Fibroblast of skin of back (primary cell): ENCODE results near the gene DNAH1.
"Not testable (repeated sequence)": the region's sequence is repeated elsewhere in the genome, so short reads cannot be mapped to it uniquely, and the experiment has no call there.

ENCODE experiments used
- DNase-seq: peaks from one replicate; pipeline ENCODE4 v3.0.0-alpha.2; 2013

DNAH1 gene

DNA sequence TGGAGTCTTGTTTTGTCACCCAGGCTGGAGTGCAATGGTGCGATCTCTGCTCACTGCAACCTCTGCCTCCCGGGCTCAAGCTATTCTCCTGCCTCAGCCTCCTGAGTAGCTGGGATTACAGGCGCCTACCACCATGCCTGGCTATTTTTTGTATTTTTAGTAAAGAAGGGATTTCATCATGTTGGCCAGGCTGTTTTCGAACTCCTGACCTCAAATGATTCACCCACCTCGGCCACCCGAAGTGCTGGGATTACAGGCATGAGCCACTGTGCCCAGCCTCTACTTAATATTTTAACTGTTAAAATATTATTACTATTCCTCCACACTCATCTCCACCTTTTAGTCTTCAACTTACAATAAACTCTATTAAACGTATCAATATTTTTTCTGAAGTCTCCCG, 22.0 kb downstream of the DNAH1 start:
- DNase-seq, result not testable (repeated sequence)

DNA sequence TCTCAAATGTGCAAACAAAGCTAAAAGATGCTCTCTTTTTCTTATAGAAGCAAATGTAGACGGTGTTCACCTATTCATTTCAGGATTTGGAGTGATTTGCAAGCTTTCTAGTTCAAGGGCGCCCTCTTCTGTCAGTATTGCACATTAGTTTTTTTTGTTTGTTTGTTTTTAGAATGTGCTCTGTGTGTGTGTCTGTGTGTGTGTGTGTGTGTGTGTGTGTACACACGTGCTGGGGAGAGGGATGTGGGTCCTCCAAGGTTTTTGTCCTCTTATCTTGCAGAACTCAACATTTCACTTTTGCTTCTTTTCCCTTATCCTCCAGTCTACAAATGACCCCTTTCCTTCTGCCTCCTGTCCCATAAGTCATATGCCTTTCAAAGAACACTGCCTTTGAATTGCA, 23.5 kb downstream of the DNAH1 start:
- peak; percentile 80 for DNase-seq

DNA sequence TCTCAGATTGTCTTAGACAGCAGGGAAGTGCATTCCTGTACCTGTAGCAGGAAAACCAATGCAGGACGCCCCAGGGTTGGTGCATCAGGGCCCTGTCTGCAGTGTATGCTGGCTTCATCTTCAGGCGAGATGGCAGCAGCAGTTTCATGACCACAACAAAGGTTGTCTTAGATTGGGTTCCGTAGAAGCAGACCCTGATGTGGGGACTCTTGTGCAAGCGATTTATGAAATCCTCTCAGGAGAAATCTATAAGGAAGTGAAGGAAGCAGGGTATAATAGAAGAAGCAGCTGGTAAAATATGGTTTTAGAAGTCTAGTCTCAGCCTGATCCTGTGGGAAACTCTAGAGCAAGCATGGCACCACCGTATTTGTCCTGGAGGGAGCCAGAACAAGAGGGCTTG, 25.0 kb downstream of the DNAH1 start:
- DNase-seq, result no peak

DNA sequence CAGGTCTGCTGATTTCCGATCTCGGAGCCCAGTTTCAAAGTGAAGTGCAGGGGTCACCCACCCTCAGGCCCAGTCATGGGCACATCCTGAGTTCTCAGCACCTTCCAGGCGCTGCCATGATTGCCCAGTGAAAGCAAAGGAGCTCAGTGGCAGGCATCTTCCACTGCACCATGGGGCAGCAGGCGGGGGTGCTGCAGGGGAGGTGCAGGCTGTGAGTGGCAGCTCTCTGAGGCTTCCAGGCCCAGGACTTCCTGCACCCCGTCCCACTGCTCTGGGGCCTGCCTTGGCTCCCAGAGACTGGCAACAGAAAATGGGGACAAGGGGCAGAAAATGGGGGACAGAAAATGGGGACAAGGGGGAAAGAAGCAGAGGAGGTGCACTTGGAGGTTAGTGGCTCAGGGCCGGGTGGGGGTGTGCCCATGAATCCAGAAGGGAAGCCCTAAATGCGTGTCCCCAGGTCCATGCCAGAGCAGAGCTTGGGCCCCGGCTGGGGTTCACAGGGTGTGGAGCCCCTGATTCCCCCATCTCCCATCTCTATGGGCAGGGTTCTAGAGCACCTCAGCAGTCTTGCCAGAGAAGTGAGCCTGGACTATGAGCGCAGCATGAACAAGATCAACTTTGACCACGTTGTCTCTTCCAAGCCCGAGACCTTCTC, 28.0 kb downstream of the DNAH1 start:
- DNase-seq, result no peak

DNA sequence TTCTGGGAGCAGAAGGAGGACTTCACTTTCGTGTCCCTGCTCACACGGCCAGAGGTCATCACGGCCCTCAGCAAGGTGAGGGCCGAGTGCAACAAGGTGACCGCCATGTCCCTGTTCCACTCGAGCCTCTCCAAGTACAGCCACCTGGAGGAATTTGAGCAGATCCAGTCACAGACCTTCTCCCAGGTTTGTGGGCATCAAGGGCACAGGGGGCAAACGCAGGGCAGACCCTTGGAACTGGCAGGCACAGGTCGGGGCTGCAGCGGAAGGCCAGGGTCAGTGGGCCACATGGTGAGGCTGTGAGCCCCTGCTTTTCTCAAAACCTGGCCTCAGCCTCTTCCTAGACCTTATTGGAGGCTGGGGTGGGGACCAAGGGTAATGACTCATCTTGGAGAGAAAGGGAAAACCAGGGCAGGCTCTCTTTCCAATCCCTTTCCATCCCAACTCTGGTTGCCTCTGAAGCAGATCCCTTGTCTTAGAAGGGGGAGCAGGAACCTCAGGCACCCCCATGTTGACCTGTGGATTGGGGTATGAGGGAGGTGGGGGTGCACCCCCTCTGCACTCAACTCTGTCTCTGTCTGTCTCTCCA, 29.5 kb downstream of the DNAH1 start:
- DNase-seq, result peak; percentile 30

DNA sequence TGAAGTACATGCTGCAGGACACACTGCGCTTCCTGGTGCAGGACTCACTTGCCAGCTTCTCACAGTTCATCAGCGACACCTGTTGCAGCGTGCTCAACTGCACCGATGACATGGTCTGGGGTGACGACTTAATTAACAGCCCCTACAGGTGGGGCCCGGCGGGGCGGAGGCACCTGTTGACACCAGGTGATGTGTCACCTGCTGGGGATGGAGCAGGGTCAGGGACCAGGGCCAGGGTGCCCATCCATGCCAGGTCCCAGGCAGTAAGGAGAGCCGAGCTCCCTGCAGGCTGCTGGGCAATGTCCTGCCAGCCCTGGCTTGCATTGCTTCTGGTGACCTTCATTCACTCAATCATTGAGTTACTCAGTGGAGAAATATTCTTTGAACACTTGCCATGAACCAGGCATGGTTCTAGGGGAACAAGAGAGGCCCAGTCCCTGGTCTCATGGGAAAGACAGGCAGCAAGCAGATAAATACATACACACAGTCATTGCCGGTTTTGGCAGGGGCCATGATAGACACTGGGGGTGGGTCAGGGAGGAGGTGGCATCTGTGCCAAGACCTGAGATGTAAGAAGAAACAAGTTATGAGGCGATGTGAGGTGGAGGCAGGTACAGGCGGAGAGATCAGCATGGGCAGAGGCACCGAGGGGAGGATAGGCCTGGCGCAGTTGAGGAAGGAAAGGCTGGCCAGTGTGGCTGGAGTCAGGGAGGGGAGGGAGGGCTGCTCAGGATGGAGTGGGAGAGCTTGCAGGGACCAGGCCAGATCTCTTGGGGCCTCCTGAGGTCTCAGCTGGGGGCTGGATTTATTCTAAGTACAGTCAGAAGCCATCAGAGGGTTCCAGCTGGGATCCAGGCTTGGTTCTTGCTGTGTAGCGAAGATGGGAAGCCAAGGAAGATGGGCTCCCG, 30.8 kb downstream of the DNAH1 start:
- DNase-seq, result peak; percentile 73

DNA sequence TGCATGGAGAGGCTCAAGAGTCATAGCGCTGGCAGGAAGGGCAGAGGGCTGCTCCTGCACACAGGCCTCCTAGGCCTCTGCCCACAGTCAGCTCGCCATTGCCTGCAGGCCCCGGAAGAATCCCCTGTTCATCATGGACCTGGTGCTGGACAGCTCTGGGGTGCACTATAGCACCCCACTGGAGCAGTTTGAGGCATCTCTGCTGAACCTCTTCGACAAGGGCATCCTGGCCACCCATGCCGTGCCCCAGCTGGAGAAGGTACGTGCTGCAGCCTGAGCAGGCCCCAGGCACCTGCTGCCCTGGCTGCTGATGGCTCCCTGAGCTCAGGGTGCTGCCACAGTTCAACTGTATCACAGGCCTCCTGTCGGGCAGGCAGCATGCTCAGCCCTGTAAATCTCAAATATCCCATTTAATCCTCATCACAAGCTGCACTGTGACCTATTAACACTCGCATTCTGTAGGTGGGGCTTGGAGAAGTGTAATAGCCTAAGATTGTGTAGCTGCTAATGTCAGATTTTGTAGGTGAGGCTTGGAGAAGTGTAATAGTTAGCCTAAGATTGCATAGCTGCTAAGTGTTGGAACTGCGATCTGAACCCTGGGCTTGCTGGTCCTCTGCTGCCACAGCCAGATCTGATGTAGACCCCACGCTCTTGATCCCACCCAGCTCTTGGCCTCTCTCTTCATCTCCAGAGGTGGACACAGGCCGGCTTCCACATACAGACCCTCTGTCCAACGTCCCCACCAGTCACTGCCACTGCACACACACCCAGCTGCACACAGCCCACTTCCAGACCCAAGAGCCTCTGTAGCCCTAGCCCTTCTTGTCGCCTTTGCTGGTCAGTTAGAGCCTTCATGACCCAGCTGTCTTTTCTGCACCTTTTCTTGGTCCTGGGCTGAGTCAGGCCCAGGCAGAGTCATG, 31.9 kb downstream of the DNAH1 start:
- DNase-seq, result no peak

DNA sequence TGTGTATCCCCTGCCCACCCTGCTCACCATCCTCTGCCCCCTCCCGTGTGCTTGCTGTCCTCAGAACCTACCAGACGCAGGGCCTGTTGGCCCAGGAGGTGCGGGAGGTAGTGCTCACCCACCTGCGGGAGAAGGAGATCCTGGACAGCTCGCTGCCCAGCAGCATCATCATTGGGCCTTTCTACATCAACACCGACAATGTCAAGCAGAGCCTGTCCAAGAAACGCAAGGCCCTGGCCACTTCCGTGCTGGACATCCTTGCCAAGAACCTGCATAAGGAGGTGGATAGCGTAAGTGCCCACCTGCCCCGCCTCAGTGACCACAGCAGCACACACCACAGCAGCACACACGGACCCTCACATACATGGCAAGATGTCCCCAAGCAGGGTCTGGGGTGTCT, 33.0 kb downstream of the DNAH1 start:
- DNase-seq, result no peak

DNA sequence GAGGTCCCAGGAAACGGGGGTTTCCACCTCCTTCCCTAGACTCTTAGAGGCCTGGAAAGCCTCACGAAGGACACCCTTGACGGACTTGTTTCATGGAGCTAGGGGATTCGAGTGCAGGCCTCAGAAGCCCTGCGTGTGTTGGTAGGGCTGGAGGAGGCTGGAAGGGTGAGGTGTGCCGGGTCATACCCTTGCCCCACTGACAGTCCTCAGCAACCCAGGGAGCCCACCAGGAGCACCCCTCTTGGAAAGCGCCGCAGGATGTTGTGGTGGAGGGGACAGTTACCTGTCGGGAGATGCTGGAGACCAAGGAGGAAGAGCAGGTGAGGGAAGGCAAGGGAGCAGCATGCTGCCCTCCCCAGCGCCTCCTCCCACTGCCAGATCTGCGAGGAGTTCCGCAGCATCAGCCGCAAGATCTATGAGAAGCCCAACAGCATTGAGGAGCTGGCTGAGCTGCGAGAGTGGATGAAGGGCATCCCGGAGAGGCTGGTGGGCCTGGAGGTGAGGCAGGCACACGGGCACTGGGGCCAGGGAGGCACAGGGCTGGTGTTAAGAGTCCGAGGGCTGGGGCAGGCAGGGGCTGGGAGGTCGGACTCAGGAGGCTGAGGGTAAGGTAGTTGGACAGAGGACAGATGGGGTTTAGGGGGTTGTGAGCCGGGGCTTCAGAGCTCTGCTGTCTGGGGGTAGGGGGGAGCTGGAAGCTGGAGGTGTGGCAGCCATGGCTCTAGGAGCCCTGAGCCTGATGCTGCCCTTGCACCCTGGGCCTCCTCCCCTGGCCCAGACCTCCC, 33.7 kb downstream of the DNAH1 start:
- no peak for DNase-seq

DNA sequence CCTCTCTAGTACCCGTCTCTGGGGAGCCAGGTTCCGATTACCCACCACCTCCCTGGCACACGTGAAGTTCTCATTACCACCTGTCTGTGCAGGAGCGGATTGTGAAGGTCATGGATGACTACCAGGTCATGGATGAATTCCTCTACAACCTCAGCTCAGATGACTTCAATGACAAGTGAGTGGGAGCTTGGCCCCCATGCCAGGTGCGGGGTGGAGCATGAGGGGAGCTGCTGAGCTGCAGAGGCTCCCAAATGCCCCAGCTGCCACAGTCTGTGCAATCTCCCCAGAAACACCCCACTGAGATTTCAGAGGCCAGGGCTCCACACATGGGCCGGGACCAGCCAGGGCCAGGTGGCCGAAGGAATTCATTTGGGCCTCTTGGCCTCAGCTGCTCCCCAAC, 34.3 kb downstream of the DNAH1 start:
- DNase-seq, result no peak

DNA sequence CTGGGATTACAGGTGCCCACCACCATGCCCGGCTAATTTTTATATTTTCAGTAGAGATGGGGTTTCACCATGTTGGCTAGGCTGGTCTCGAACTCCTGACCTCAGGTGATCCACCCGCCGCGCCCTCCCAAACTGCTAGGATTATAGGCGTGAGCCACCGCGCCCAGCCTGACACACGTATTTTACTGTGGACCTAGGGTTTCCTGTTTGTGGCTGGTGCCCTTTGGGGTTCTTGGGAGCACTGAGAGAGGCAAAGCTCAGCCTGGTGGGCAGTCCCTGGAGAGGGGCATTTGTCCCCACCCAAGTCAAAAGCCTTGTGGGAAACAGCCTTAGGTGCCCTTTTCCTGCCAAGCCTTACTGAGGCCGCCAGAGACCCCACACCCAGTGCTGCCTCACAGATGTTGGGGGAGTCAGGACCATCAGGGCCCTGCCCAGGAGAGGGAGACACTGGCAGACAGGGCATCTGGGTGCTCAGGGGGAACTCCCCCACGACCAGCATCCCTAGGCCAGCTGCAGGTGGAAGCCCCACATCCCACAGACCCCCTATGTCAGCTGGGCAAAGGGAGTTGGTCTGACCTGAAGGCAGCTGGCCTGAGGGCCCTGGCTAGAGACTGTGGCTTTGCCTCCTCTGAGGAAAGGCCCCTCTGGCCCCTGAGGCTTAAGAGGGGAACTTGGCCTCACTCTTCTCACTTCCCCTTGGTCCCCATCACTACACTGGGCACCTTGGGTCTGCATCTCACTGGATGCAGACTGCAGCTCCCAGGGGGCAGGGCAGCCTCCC, 35.1 kb downstream of the DNAH1 start:
- DNase-seq, result no peak

DNA sequence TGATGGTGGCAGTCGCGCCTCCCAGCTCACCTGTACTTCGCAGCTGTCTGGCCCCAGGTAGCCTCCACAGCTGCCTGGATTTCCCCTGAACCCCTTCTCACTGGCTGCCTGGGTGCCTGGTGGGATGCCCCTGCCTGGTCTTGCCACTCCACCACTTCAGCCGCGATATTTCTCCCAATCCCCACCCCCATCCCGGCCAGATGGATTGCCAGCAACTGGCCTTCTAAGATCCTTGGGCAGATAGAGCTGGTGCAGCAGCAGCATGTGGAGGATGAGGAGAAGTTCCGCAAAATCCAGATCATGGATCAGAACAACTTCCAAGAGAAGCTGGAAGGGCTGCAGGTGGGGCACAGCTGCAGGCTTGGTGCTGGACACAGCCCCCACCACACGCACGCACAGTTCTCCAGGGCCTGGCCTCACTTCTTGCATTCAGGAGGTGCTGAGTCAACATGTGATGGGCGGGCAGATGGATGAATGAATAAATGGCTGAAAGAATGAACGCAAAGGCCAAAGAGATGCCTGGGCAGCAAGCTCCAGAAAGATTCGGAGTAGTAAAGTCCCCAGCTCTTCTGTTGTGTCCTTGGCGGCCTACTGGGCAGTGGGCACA, 35.7 kb downstream of the DNAH1 start:
- no peak for DNase-seq

DNA sequence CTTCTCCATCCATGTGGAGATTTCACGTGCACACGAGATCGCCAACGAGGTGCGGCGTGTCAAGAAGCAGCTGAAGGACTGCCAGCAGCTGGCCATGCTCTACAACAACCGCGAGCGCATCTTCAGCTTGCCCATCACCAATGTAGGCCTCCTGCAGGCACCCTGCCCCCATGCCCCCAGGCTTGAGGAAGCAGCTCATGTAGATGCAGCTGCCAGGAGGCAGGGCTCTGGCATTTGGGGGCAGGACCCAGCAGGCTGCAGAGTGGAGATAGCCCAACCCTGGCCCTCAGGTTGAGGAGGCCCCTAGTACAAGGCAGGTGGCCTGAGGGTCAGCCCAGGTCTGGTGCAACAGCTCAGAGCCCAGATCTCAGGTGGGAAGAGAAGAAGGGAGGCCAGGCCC, 36.4 kb downstream of the DNAH1 start:
- DNase-seq, result no peak

DNA sequence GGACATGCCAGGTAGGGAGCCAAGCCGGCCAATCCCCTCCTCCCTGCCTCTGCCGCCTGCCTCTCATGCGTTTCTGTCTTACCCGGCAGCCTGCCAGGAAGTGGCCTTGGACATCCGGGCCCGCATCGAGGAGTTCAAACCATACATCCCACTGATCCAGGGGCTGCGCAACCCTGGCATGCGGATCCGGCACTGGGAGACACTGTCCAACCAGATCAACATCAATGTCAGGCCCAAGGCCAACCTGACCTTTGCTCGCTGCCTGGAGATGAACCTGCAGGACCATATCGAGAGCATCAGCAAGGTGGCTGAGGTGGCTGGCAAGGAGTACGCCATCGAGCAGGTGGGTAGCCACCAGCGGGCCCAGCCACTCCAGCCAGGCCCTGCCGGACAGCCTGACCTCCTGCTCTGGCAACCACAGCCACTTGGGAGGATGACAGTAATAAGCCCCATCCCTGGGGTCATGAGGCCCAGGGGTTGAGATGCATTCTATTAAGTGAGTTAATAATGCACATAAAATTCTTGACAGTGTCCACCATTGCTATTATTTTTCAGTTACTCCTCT, 37.3 kb downstream of the DNAH1 start:
- no peak for DNase-seq

DNA sequence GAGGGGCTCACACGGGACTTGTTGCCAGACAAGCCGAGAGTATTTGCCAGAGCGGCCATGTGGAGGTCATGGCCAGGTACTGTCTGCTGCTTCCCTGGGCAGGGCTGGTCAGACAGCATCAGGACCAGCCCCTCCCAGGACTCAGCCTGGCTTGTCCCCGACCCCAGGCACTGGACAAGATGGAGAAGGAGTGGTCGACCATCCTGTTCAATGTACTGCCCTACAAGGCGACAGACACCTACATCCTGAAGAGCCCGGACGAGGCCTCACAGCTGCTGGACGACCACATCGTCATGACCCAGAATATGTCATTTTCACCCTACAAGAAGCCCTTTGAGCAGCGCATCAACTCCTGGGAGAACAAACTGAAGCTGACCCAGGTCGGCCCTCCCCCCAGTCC, 38.6 kb downstream of the DNAH1 start:
- no peak for DNase-seq

DNA sequence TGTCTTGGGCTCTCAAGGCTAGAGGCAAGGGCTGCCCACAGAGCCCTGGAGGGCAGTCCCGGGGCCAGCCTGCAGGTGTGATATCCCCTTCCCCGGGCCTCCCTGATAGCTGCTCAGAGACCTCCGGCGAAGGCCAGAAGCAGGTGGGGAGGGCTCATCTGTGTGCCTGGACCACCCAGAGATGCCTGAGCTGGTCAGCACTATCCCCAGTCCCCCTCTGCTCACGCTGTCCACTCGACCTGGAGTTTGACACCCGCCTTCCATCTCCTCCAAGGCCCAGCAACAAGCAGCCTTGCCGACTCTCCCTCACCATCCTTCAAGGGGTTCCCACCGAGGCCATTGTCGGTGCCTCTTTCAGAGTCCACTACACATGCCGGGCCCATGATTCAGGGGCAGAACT, 39.4 kb downstream of the DNAH1 start:
- DNase-seq, result no peak

DNA sequence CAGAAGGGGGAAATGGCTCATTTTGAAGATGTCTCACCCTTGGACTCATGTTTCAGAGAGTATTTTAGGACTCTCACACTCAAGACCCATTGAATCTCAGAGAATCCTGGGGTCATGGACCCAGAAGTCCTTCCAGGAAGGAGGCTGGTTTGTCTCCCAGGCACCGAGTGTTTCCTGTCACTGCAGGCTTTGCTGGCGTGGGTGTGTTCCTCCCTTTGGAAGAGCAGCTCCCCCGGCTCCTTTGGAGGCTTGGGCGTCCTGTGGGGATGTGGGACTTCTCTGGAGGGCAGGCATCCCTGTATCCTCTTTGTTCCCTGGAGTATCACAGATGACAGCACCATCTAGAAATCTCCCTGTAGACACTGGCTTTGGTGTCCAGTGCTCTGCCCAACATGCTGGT, 40.0 kb downstream of the DNAH1 start:
- DNase-seq, result no peak

DNA sequence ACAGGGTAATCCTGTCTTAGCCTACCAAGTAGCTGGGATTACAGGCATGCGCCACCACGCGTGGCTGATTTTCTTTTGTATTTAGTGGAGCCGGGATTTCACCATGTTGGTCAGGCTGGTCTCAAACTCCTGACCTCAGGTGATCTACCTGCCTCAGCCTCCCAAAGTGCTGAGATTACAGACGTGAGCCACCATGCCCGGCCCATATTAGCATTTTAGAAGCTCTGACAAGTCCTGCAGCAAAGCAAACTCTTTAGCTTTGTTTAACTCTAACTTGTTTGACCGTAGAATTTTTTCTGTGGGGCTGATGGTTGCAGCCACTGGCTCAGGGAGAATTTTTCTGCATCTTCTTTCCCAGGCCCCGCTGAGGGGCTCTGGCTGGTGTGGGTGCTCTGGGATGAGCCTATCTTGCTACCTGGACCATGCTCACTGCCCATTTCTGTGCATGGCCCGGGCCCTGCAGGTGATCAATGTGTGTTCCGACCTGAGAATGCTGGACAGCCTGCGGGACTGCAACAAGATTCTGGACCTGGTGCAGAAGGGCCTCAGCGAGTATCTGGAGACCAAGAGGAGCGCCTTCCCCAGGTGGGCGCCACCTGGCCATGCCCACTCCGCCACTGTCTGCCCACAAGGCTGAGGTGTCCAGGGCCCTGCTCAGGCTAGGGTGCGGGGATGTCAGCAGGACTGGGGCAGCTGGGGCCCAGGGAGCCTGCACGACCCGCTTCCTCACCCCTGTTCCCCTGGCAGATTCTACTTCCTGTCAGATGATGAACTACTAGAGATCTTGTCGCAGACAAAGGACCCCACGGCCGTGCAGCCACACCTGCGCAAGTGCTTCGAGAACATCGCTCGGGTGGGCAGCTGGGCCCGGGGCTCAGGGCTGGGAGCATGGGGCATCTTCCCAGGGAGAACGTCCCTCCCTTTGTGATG, 41.3 kb downstream of the DNAH1 start:
- DNase-seq, result no peak

DNA sequence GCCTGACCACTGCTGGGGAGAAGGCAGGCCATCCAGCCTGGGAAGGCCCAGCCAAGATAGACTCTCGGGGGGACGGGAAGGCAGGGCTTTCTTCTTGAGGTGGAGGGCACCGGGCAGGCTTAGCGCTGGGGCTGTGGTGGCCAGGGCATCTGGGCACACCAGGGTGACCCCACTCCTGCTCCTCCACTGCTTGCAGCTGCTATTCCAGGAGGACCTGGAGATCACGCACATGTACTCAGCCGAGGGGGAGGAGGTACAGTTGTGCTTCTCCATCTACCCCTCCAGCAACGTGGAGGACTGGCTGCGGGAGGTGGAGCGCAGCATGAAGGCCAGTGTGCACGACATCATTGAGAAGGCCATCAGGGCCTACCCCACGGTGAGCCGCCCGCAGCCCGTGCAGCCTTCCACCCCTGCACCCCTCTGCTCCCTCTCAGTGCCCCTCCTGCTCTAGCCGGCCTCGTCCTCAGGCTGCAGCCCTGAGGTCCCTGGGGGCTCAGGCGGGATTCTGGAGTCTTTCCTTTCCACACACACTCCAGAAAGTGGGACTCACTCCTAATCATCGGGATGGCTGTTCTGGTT, 42.3 kb downstream of the DNAH1 start:
- no peak for DNase-seq
